ENCODE measurements around the gene TMSB10.

- TF ChIP-seq CTCF (conservative IDR thresholded peaks at IDR 0.05) (no peak), ZFX (IDR thresholded peaks at IDR 0.05) (no peak)
These were observed 1.3 kb upstream of the TMSB10 start for GRCh38 chr2:84904151-84904550.
